ENCODE results near the gene ZNF362.
"Not testable (repeated sequence)": the region's sequence is repeated elsewhere in the genome, so short reads cannot be mapped to it uniquely, and the experiment has no call there.

The ZNF362 gene

GRCh38 chr1:33256471-33257206 lies at the start of gene ZNF362:
Gene ZNF362, plus strand, starts transcription at chr1:33256492. Its CDS starts 14,083 bp downstream, at chr1:33270575.
- DNase-seq, result peak; percentile 74

GRCh38 chr1:33211972-33212371 lies 44.3 kb upstream of the ZNF362 start:
- no peak for DNase-seq

GRCh38 chr1:33219886-33220661 lies 36.2 kb upstream of the ZNF362 start:
- no peak for DNase-seq

GRCh38 chr1:33220676-33221384 lies 35.5 kb upstream of the ZNF362 start:
- no peak for DNase-seq

GRCh38 chr1:33221385-33221758 lies 34.9 kb upstream of the ZNF362 start:
- DNase-seq, result no peak

- no peak for DNase-seq
Observed at GRCh38 chr1:33222381-33222780, 33.9 kb upstream of the ZNF362 start.

- no peak for DNase-seq
Observed at GRCh38 chr1:33224166-33224707, 32.1 kb upstream of the ZNF362 start.

- DNase-seq, result no peak
Observed at GRCh38 chr1:33225586-33225985, 30.7 kb upstream of the ZNF362 start.

- no peak for DNase-seq
Observed at GRCh38 chr1:33228935-33229487, 27.3 kb upstream of the ZNF362 start.

- no peak for DNase-seq
Observed at GRCh38 chr1:33231166-33231565, 25.1 kb upstream of the ZNF362 start.

- no peak for DNase-seq
Observed at GRCh38 chr1:33232716-33233115, 23.6 kb upstream of the ZNF362 start.

GRCh38 chr1:33234131-33234530 lies 22.2 kb upstream of the ZNF362 start:
- DNase-seq, result no peak

GRCh38 chr1:33234588-33234990 lies 21.7 kb upstream of the ZNF362 start:
- no peak for DNase-seq

GRCh38 chr1:33235521-33235920 lies 20.8 kb upstream of the ZNF362 start:
- DNase-seq, result no peak

- DNase-seq, result no peak
Observed at GRCh38 chr1:33236498-33236897, 19.8 kb upstream of the ZNF362 start.

GRCh38 chr1:33237579-33237978 lies 18.7 kb upstream of the ZNF362 start:
- peak; percentile 62 for DNase-seq

- peak; percentile 7 for DNase-seq
Observed at GRCh38 chr1:33238194-33238724, 18.0 kb upstream of the ZNF362 start.

GRCh38 chr1:33239410-33239809 lies 16.9 kb upstream of the ZNF362 start:
- not testable (repeated sequence) for DNase-seq

GRCh38 chr1:33241866-33242265 lies 14.4 kb upstream of the ZNF362 start:
- DNase-seq, result no peak

GRCh38 chr1:33242652-33243051 lies 13.6 kb upstream of the ZNF362 start:
- no peak for DNase-seq

GRCh38 chr1:33244143-33244808 lies 12.0 kb upstream of the ZNF362 start:
- no peak for DNase-seq

- no peak for DNase-seq
Observed at GRCh38 chr1:33244809-33245186, 11.5 kb upstream of the ZNF362 start.

Measured in CD4-positive, alpha-beta T cell treated with Interleukin-21 for 1 hour (primary cell).